K562 (cell line): ENCODE measurements around the gene ZDHHC1. TPM values are rescaled to one million over a fixed set of nuclear protein-coding genes. Genes with fewer than 3 reads are reported as not detected.
"Not testable (repeated sequence)": the region's sequence is repeated elsewhere in the genome, so short reads cannot be mapped to it uniquely, and the experiment has no call there.

Experiments
- ATAC-seq: fragments of 200-7000 bp; cut with Tn5 transposase; 3 replicates; pipeline ENCODE4 v1.9.1; 2020; ENCODE audit warnings: moderate library complexity
- BruUV-seq: library from RNA; stranded (reverse); fragments of 400-500 nt; replicated peaks from 2 replicates; lab custom pipeline; 2021; lab: Mats Ljungman, UMichigan
- CTCF ChIA-PET: fragments of 300-600 bp; formaldehyde crosslinking; extraction: SDS; loops from one replicate; lab custom pipeline; 2021; ENCODE audit warnings: low intra/inter-chr PET ratio; lab: Yijun Ruan, JAX
- POLR2A ChIA-PET: fragments of 300-600, 350-650 bp; sonication (Branson Sonifier 250); formaldehyde crosslinking; extraction: SDS; loops from one replicate; lab custom pipeline; 2021; ENCODE audit warnings: antibody characterized with exemption, inconsistent platforms; lab: Yijun Ruan, JAX
- DNase-seq, 4 experiments: peaks; one replicate each; pipeline versions ENCODE4 v3.0.0 to v3.0.0-alpha.2; 2011 to 2018; ENCODE audit warnings: low spot score in 3 of 4, mixed read lengths in 3 of 4; ENCODE audit errors: extremely low read depth in 1 of 4
- FAIRE-seq: peaks from 2 replicates; lab custom pipeline; 2011; peaks lifted over from hg19 to GRCh38; lab: Jason Lieb, UNC
- H2AFZ ChIP-seq: 2 replicates; pipeline ENCODE4 v1.6.0; 2011; ENCODE audit warnings: low read depth, low read length, control low read depth, inconsistent platforms
- H3K27ac ChIP-seq: fragments of 200-600 bp; 3 replicates; pipeline ENCODE4 v1.8.0; 2011; ENCODE audit warnings: low read depth, mild to moderate bottlenecking, control low read depth, inconsistent platforms, low read length, moderate library complexity, mixed read lengths; ENCODE audit errors: extremely low read depth
- H3K27me3 ChIP-seq, 2 experiments: fragments of 300-600 bp in 1 of 2; 2 replicates in 1 of 2; 3 replicates in 1 of 2; pipeline versions ENCODE4 v1.6.0 to v1.8.0; 2011; ENCODE audit warnings: inconsistent platforms in 2 of 2, low read length in 2 of 2, mild to moderate bottlenecking in 1 of 2, mixed read lengths in 1 of 2, moderate library complexity in 1 of 2; ENCODE audit not compliant: control insufficient read depth in 2 of 2, insufficient read depth in 2 of 2
- H3K36me3 ChIP-seq: fragments of 300-600 bp; 3 replicates; pipeline ENCODE4 v1.8.0; 2011; ENCODE audit warnings: mild to moderate bottlenecking, low read length, inconsistent platforms; ENCODE audit not compliant: control insufficient read depth, insufficient read depth
- H3K4me1 ChIP-seq, 2 experiments: fragments of 200-600 bp in 1 of 2; replicated peaks in 1 of 2; 2 replicates in 1 of 2; 3 replicates in 1 of 2; pipeline versions ENCODE4 v1.5.1 to v1.8.0; 2011; ENCODE audit warnings: inconsistent platforms in 2 of 2, low read length in 2 of 2, mild to moderate bottlenecking in 1 of 2, mixed read lengths in 1 of 2, moderate library complexity in 1 of 2; ENCODE audit not compliant: control insufficient read depth in 2 of 2, insufficient read depth in 2 of 2
- H3K4me2 ChIP-seq: 2 replicates; pipeline ENCODE4 v1.6.1; 2011; ENCODE audit warnings: low read length, control low read depth, inconsistent platforms, mixed read lengths; ENCODE audit not compliant: insufficient read depth
- H3K4me3 ChIP-seq: fragments of 200-600 bp; sonication (generic), shearing (Covaris generic); 2 replicates; pipeline ENCODE4 v1.5.1; 2016; ENCODE audit warnings: control low read depth, inconsistent platforms
- H3K79me2 ChIP-seq: fragments of 200-600 bp; 3 replicates; pipeline ENCODE4 v1.8.0; 2011; ENCODE audit warnings: low read length, inconsistent platforms; ENCODE audit not compliant: control insufficient read depth, insufficient read depth
- H3K9ac ChIP-seq, 2 experiments: 2 replicates each; pipeline versions ENCODE4 v1.6.0 to v1.6.1; 2011; ENCODE audit warnings: low read depth in 2 of 2, low read length in 2 of 2, control low read depth in 1 of 2, inconsistent platforms in 1 of 2, mild to moderate bottlenecking in 1 of 2, mixed read lengths in 1 of 2; ENCODE audit not compliant: insufficient read depth in 1 of 2
- H3K9me1 ChIP-seq: one replicate; pipeline ENCODE4 v1.6.0; 2011; ENCODE audit warnings: inconsistent platforms, mild to moderate bottlenecking, low read length, moderate library complexity; ENCODE audit not compliant: control insufficient read depth, insufficient read depth
- H3K9me3 ChIP-seq: replicated peaks from 2 replicates; pipeline ENCODE4 v1.5.1; 2011; ENCODE audit warnings: low read depth, low read length, inconsistent platforms; ENCODE audit not compliant: control insufficient read depth, insufficient read depth
- H4K20me1 ChIP-seq: replicated peaks from 2 replicates; pipeline ENCODE4 v1.6.1; 2011; ENCODE audit warnings: low read length, inconsistent platforms, mixed read lengths; ENCODE audit not compliant: control insufficient read depth, insufficient read depth
- BACH1 ChIP-seq: fragments of 200-800 bp; sonication (Bioruptor generic); IDR thresholded peaks from 2 replicates; pipeline ENCODE4 v1.6.1; 2016; ENCODE audit warnings: missing genetic modification characterization, missing compliant biosample characterization
- KDM1A ChIP-seq, 2 experiments: fragments of 450-650 bp; IDR thresholded peaks; 2 replicates each; pipeline ENCODE4 v1.6.1; 2016; ENCODE audit warnings: mild to moderate bottlenecking in 2 of 2
- NUFIP1 ChIP-seq: fragments of 450-650 bp; IDR thresholded peaks from 2 replicates; pipeline ENCODE4 v1.6.1; 2018; ENCODE audit not compliant: partially characterized antibody
- PCBP2 ChIP-seq: fragments of 200-400 bp; formaldehyde crosslinking; IDR thresholded peaks from 2 replicates; pipeline ENCODE4 v1.6.1; 2018; ENCODE audit warnings: low read length, low read depth, mild to moderate bottlenecking, moderate library complexity; ENCODE audit not compliant: poor library complexity, severe bottlenecking
- ZNF766 ChIP-seq: fragments of 200-800 bp; sonication (Bioruptor generic); conservative IDR thresholded peaks from 2 replicates; pipeline ENCODE4 v1.6.1; 2016; ENCODE audit warnings: missing genetic modification characterization, missing compliant biosample characterization
- WGBS: fragments of 100-300 bp; shearing (Covaris generic); methylation state at CpG from one replicate; pipeline ENCODE4 v1.1.6; 2016; ENCODE audit warnings: low coverage, mixed read lengths; ENCODE audit not compliant: insufficient coverage; ENCODE audit errors: missing lambda C conversion rate; 5-methylcytosine and 5-hydroxymethylcytosine counted together
- in situ Hi-C: fragments of 300-500 bp; cut with MboI; formaldehyde crosslinking; loops from 4 replicates; pipeline ENCODE4 v1.15.0; 2018; ENCODE audit warnings: inconsistent platforms, mixed read lengths
- intact Hi-C: fragments of 100-400 bp; cut with micrococcal nuclease; formaldehyde crosslinking; loops from 2 replicates; pipeline ENCODE4 v1.14.2; 2022
- polyA plus RNA-seq, 8 experiments: library from polyadenylated mRNA; depleted of rRNA in 4 of 8; stranded (reverse) in 5 of 8; unstranded in 3 of 8; fragments of >200 nt; fragmentation: Nextera tagmentation in 2 of 8; fragmentation: Illumina TruSeq in 1 of 8; extraction: Ambion mirVana in 2 of 8; extraction: Trizol in 1 of 8; gene quantifications; 2 replicates each; pipeline versions ENCODE4 v1.2.1 to v1.2.3, GENCODE V29; 2011 to 2014; ENCODE audit warnings: inconsistent platforms in 1 of 8, missing spikeins in 1 of 8
- total RNA-seq, 7 experiments: library from RNA; depleted of rRNA in 6 of 7; stranded (reverse); fragments of >200 nt in 6 of 7; fragmentation: Illumina TruSeq in 2 of 7; extraction: Trizol in 2 of 7; gene quantifications; 2 replicates each; pipeline versions ENCODE4 v1.2.1 to v1.2.3, GENCODE V29; 2011 to 2021; ENCODE audit warnings: low replicate concordance in 1 of 7

Gene ZDHHC1
- total and polyA plus RNA-seq, 9 of the 15 experiments (the other 6 are each of a cell fraction or from before 2014, with no cell fraction given): 0.06 to 0.77 (median 0.25) TPM; not detected in 4

- Histone ChIP-seq H3K36me3 (no peaks in the 10 kb centered on the region), H2AFZ (no peak overlapping the region), H3K9me1 (no peaks in the 10 kb centered on the region), H3K79me2 (no peaks in the 10 kb centered on the region), H3K27ac (no peak overlapping the region), H3K9me3 (no peaks in the 10 kb centered on the region), H3K27me3 (peaks cover 10 to 16% of the 10 kb centered on the region in 2 experiments; a peak in 4 of 5 replicates), H3K9ac (no peak overlapping the region), H3K4me3 (no peak overlapping the region), H3K4me1 (no peaks in the 10 kb centered on the region; a peak in 1 of 5 replicates), H3K4me2 (no peak overlapping the region), H4K20me1 (no peaks in the 10 kb centered on the region)
- in situ Hi-C loops (no loop called here), intact Hi-C loops (loop anchor here (10.0 kb wide), 1 partner anchor 54 kb away; the partner anchor contains the start of gene ZDHHC1)
- CTCF ChIA-PET: no interaction called here
- FAIRE-seq (no peak), DNase-seq (no peak), ATAC-seq (no peak)
- POLR2A ChIA-PET: no interaction called here
- no TSS peak for BruUV-seq
- 2% methylated on average over 3 of the region's 3 CpGs for WGBS
- TF ChIP-seq BACH1 (tag): no peak
- no peak for TF ChIP-seq PCBP2
- TF ChIP-seq NUFIP1: no peak
- TF ChIP-seq ZNF766 (CRISPR knock-in tag): no peak
Observed at GRCh38 chr16:67361038-67361437, 55.2 kb downstream of the ZDHHC1 start.

DNA sequence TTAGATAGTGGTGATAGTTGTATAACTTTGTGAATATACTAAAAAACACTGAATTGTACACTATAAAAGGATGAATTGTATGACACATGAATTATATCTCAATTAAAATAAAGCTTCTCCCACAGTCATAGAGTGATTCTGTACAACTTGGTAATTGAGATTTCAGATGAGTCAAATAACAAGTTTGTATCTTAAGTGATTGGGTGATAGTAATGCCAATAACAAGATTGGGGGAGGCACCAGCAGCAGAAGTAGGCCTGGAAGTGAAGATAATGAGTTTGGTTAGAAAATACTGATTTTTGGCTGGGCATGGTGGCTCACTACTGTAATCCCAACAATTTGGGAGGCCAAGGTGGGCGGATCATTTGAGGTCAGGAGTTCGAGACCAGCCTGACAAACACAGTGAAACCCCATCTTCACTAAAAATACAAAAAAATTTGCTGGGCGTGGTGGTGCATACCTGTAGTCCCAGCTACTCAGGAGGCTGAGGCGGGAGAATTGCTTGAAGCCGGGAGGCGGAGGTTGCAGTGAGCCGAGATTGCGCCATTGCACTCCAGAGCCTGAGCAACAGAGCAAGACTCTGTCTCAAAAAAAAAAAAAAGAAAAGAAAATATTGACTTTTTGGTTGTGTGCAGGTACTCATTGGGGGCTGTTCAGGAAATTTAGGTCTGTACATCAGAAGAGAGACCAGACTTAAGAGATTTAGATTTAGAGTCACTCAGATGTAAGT, 56.6 kb downstream of the ZDHHC1 start:
- TF ChIP-seq KDM1A (IDR thresholded peaks at IDR 0.05): peak; percentile 16 to 38; a peak in 1 of 4 replicates
- H2AFZ ChIP-seq, H3K79me2 ChIP-seq, H3K36me3 ChIP-seq, FAIRE-seq, H4K20me1 ChIP-seq, DNase-seq, H3K4me1 ChIP-seq, H3K9ac ChIP-seq, H3K27ac ChIP-seq, BruUV-seq, ATAC-seq, H3K9me3 ChIP-seq, H3K4me2 ChIP-seq, H3K9me1 ChIP-seq, in situ Hi-C loops, CTCF ChIA-PET, H3K4me3 ChIP-seq: not testable (repeated sequence)
- intact Hi-C loops: loop anchor here (10.0 kb wide), 1 partner anchor 55 kb away; the partner anchor contains the start of gene ZDHHC1
- POLR2A ChIA-PET: interaction anchor here (0.6 to 0.7 kb wide), 2 partner anchors 91 to 121 kb away, joined by 3 to 4 read pairs; no protein-coding TSS in a partner anchor
- 15% methylated on average over 8 of the region's 8 CpGs for WGBS
- H3K27me3 ChIP-seq: peaks cover 14 to 23% of the 10 kb centered on the region in 2 experiments
